Adrenal gland (tissue), 12 donors: ENCODE data around the gene MRPL24. TPM values are rescaled to one million over a fixed set of nuclear protein-coding genes. Genes with fewer than 3 reads are reported as not detected.
A peak's percentile ranks its signal among the peaks of the same experiment; 100 is the strongest.

Experiments used
- DNase-seq, 7 donors: peaks; one replicate each; pipeline ENCODE4 v3.0.0-alpha.2; 2019 to 2020
- H3K27ac ChIP-seq, 5 donors: fragments of 200-600 bp; sonication (generic) in 4 of 5; 1 replicate in 3 of 5; 2 replicates in 2 of 5; pipeline versions ENCODE4 v1.5.1 to v1.8.0; 2016 to 2020; ENCODE audit warnings: mild to moderate bottlenecking in 1 of 5
- H3K27me3 ChIP-seq: fragments of 200-600 bp; 2 replicates; pipeline ENCODE4 v1.8.0; 2021
- H3K36me3 ChIP-seq, 2 donors: fragments of 200-600 bp; replicated peaks in 1 of 2; 1 replicate in 1 of 2; 2 replicates in 1 of 2; pipeline versions ENCODE4 v1.5.1 to v1.8.0; 2018 to 2022
- H3K4me1 ChIP-seq, 2 donors: fragments of 200-600 bp; replicated peaks in 1 of 2; 1 replicate in 1 of 2; 2 replicates in 1 of 2; pipeline versions ENCODE4 v1.5.1 to v1.8.0; 2018 to 2021
- H3K4me3 ChIP-seq, 4 donors: fragments of 200-600 bp; sonication (generic) in 3 of 4; one replicate each; pipeline ENCODE4 v1.5.1; 2016 to 2018
- H3K9me3 ChIP-seq, 3 donors: fragments of 200-600 bp; sonication (generic) in 1 of 3; replicated peaks in 1 of 3; 1 replicate in 2 of 3; 2 replicates in 1 of 3; pipeline versions ENCODE4 v1.5.1 to v1.8.0; 2016 to 2021
- POLR2A ChIP-seq, 2 donors: fragments of 450-650 bp; IDR thresholded peaks; one replicate each; pipeline ENCODE4 v1.6.1; 2017; ENCODE audit warnings: antibody characterized with exemption in 2 of 2, mild to moderate bottlenecking in 2 of 2, moderate library complexity in 1 of 2
- WGBS, 4 donors: extraction: QIAGEN DNeasy Blood & Tissue Kit in 2 of 4; methylation state at CpG; one replicate each; pipeline versions ENCODE4 v1.1.5 to v1.1.7; 2013 to 2017; 5-methylcytosine and 5-hydroxymethylcytosine counted together
- intact Hi-C, 2 donors: fragments of 100-400 bp; cut with DNase I; formaldehyde crosslinking; loops; one replicate each; pipeline versions ENCODE4 v1.14.1 to v1.15.0; 2022 to 2023
- polyA plus RNA-seq, 3 donors: library from polyadenylated mRNA; stranded (reverse); fragments of 200-250 nt in 2 of 3; fragments of 350-450 nt in 1 of 3; fragmentation: Illumina TruSeq in 1 of 3; extraction: RNeasy Lipid Tissue Mini Kit (QIAGEN cat#74804) in 1 of 3; gene quantifications; one replicate each; pipeline ENCODE4 v1.2.3, GENCODE V29; 2013 to 2014
- total RNA-seq, 9 donors: library from RNA; depleted of rRNA in 4 of 9; stranded (reverse); fragments of >200 nt in 4 of 9; fragments of 120-200 nt in 1 of 9; fragmentation: NEBNext Ultra II Directional in 1 of 9; extraction: Animal tissue kit (Norgen Biotek cat#: 25700) in 1 of 9; gene quantifications; one replicate each; pipeline versions ENCODE4 v1.1.0 to v1.2.4, GENCODE V29; 2013 to 2023
- TF ChIP-seq, protein P1 (sequence below), 6 experiments: fragments of 450-650 bp in 4 of 6; fragments of 200-600 bp in 2 of 6; sonication (generic) in 1 of 6; IDR thresholded peaks; 1 replicate in 5 of 6; 2 replicates in 1 of 6; pipeline versions ENCODE4 v1.5.1 to v1.8.0; 2016 to 2021; ENCODE audit warnings: antibody characterized with exemption in 6 of 6, mild to moderate bottlenecking in 2 of 6, moderate library complexity in 1 of 6
- donor health status: healthy with polysubstance abuse.
- donor health status: Bipolar disorder and iron deficiency.
- donor health status: DM: yes; HTN: yes; CAD: no.
- donor health status: DM: no; HTN: no; CAD: no.
- donor health status: DM: no; HTN: no; CAD: no.
- donor health status: DM: yes; HTN: yes; CAD: no.

Gene MRPL24
- total and polyA plus RNA-seq, 12 donors = 46.7 to 294 (median 113) TPM

- H3K27ac ChIP-seq = peak within 1 kb of the TSS; percentile 84 to 98 (median 90)
- peak; percentile 95 to 99 (median 98) for DNase-seq
- no peaks in the 10 kb centered on the region for H3K27me3 ChIP-seq
- H3K36me3 ChIP-seq = peaks cover 0 to 6% of the 10 kb centered on the region in 2 donors
- 0 to 3% (median 1%) methylated on average over 20 to 57 of the region's 57 CpGs for WGBS, 4 donors
- intact Hi-C loops = loop anchor here in 1 of 2 donors (10.0 kb wide), 1 partner anchor 136 kb away; the partner anchor contains the start of gene NTRK1
- H3K9me3 ChIP-seq = no peaks in the 10 kb centered on the region
- peaks cover 31 to 42% of the 10 kb centered on the region in 2 donors for H3K4me1 ChIP-seq
- TF ChIP-seq, protein P1, sequence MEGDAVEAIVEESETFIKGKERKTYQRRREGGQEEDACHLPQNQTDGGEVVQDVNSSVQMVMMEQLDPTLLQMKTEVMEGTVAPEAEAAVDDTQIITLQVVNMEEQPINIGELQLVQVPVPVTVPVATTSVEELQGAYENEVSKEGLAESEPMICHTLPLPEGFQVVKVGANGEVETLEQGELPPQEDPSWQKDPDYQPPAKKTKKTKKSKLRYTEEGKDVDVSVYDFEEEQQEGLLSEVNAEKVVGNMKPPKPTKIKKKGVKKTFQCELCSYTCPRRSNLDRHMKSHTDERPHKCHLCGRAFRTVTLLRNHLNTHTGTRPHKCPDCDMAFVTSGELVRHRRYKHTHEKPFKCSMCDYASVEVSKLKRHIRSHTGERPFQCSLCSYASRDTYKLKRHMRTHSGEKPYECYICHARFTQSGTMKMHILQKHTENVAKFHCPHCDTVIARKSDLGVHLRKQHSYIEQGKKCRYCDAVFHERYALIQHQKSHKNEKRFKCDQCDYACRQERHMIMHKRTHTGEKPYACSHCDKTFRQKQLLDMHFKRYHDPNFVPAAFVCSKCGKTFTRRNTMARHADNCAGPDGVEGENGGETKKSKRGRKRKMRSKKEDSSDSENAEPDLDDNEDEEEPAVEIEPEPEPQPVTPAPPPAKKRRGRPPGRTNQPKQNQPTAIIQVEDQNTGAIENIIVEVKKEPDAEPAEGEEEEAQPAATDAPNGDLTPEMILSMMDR (IDR thresholded peaks at IDR 0.05) = peak in 2 of 6 experiments; percentile 3 to 10
- peak; percentile 61 to 77 for TF ChIP-seq POLR2A (IDR thresholded peaks at IDR 0.05)
- H3K4me3 ChIP-seq = peak within 1 kb of the TSS; percentile 81 to 96 (median 93)
These were observed 12.1 kb downstream of the MRPL24 start, which contains the start of gene ISG20L2 for GRCh38 chr1:156728599-156729462. Gene ISG20L2, minus strand, starts transcription at chr1:156728766. Its CDS starts 1,114 bp downstream, at chr1:156727652.

DNA sequence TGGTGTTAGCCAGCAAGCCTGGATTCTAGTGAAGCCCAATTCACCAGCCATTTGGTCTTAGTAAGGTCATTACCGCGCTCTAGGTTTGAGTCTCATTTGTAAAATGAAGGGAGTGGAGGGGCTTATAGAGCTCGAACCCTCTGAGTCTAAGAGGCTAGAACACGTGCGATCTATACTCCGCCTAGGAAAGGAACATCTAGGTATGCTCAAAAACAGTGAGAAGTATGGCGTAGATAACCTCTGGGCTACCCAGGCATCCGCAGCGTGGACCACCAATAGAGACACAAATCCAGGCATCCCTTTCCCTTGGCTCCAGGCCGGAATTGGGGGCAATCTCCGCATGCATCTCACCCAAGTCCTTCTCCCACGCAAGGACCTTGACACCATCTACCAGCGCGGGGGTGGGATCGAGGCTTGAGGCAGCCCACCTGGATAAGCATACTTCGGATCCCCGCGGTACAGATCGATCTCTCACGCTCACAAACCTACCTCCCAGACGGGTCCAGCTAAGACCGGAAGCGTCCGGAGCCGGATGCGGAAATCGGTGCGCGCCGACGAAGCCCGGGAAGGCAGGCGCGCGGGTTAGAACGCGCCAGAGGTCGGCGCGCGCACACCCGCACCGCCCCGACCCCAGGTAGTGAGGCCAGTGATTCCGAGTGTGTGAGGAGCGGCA lies 12.8 kb downstream of the MRPL24 start, which contains the start of gene METTL25B:
Gene METTL25B, plus strand, starts transcription at position 544 of the 673 bp plus-strand sequence. CDS start 636 bp downstream, outside the sequence.
- peak within 1 kb of the TSS; percentile 81 to 96 (median 93) for H3K4me3 ChIP-seq
- intact Hi-C loops = loop anchor here in 1 of 2 donors (10.0 kb wide), 1 partner anchor 137 kb away; the partner anchor contains the start of gene NTRK1

DNA sequence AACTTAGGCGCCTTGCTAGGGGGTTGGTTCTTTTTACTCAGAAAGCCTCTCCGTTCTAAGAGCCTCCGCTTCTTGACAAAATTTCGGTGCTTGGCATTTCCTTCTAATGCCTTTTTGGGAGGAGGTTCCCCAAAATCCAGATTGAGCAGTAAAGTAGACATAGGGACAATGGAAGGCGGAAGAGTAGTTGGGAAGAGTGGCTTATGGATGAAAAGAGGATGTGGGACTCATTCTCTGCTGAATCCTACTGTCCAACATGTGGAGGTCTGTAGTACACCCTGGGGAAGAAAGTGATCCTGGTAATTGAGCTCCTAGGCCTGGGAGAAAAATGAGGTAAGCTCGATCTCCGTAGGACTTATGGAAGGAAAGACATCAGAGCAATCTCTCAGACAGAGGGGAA lies 13.4 kb downstream of the MRPL24 start:
- H3K36me3 ChIP-seq = peaks cover 0 to 19% of the 10 kb centered on the region in 2 donors
- 51 to 62% (median 54%) methylated on average over 6 to 7 of the region's 7 CpGs for WGBS, 4 donors
- no peak for DNase-seq
- no peaks in the 10 kb centered on the region for H3K27me3 ChIP-seq
- TF ChIP-seq, protein P1 (IDR thresholded peaks at IDR 0.05) = no peak
- TF ChIP-seq POLR2A (IDR thresholded peaks at IDR 0.05) = no peak
- peak overlapping the region in 3 of 5 donors; percentile 89 to 98 (median 97) for H3K27ac ChIP-seq
- H3K9me3 ChIP-seq = no peaks in the 10 kb centered on the region
- H3K4me3 ChIP-seq = peak overlapping the region in 3 of 4 donors; percentile 81 to 96 (median 92)
- intact Hi-C loops = loop anchor here in 1 of 2 donors (10.0 kb wide), 1 partner anchor 137 kb away; the partner anchor contains the start of gene NTRK1
- H3K4me1 ChIP-seq = peaks cover 31 to 42% of the 10 kb centered on the region in 2 donors

More for the DNA sequence above, 12.8 kb downstream of the MRPL24 start, which contains the start of gene METTL25B:
- Histone ChIP-seq H3K36me3 (peaks cover 0 to 13% of the 10 kb centered on the region in 2 donors), H3K4me1 (peaks cover 31 to 42% of the 10 kb centered on the region in 2 donors), H3K27ac (peak within 1 kb of the TSS; percentile 84 to 98 (median 90)), H3K9me3 (no peaks in the 10 kb centered on the region), H3K27me3 (no peaks in the 10 kb centered on the region)
- 0 to 1% (median 0%) methylated on average over 8 to 46 of the region's 46 CpGs for WGBS, 4 donors
- DNase-seq = peak; percentile 83 to 90 (median 86)
- peak in 1 of 2 donors; percentile 14 for TF ChIP-seq POLR2A (IDR thresholded peaks at IDR 0.05)
- TF ChIP-seq, protein P1 (IDR thresholded peaks at IDR 0.05) = no peak
